Measurements from ENCODE around the gene GREB1.

The GREB1 gene

DNA sequence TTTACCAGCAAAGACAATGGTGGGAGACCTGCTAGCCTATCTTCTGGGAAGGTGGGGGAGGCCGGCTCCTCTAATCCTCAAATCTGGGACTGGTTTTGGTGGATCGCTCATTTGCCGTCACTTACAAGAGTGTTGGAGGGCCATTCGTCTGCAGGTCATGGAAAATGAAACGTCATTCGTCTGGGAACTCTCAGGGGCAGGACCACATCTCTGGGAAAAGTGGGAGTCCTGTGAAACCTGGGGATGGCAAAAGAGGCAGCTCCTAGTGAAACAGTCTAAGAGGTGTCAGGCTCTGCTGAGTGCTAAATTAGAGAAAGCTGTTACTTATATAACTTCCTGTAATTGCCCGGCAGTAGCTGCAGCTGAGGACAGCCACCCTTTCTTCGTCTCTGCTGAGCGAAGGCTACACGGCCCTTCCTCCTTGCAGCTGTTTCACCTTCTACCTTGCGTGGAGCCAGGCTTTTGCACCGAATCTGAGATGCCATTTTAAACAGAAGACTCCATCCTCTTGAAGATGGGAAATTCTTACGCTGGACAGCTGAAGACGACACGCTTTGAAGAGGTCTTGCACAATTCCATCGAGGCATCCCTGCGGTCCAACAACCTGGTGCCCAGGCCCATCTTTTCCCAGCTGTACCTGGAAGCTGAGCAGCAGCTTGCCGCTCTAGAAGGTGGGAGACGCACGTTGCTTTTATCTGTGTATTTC is 22.4 kb downstream of the GREB1 start:
- TF ChIP-seq, protein P1, sequence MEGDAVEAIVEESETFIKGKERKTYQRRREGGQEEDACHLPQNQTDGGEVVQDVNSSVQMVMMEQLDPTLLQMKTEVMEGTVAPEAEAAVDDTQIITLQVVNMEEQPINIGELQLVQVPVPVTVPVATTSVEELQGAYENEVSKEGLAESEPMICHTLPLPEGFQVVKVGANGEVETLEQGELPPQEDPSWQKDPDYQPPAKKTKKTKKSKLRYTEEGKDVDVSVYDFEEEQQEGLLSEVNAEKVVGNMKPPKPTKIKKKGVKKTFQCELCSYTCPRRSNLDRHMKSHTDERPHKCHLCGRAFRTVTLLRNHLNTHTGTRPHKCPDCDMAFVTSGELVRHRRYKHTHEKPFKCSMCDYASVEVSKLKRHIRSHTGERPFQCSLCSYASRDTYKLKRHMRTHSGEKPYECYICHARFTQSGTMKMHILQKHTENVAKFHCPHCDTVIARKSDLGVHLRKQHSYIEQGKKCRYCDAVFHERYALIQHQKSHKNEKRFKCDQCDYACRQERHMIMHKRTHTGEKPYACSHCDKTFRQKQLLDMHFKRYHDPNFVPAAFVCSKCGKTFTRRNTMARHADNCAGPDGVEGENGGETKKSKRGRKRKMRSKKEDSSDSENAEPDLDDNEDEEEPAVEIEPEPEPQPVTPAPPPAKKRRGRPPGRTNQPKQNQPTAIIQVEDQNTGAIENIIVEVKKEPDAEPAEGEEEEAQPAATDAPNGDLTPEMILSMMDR (conservative IDR thresholded peaks at IDR 0.05; ENCODE audit: control insufficient read depth, insufficient read depth, low read depth, low read length) = no peak
- DNase-seq (ENCODE audit: low read depth) = no peak
- no peak overlapping the region for H3K4me3 ChIP-seq (ENCODE audit: control insufficient read depth, low read depth, low read length)

DNA sequence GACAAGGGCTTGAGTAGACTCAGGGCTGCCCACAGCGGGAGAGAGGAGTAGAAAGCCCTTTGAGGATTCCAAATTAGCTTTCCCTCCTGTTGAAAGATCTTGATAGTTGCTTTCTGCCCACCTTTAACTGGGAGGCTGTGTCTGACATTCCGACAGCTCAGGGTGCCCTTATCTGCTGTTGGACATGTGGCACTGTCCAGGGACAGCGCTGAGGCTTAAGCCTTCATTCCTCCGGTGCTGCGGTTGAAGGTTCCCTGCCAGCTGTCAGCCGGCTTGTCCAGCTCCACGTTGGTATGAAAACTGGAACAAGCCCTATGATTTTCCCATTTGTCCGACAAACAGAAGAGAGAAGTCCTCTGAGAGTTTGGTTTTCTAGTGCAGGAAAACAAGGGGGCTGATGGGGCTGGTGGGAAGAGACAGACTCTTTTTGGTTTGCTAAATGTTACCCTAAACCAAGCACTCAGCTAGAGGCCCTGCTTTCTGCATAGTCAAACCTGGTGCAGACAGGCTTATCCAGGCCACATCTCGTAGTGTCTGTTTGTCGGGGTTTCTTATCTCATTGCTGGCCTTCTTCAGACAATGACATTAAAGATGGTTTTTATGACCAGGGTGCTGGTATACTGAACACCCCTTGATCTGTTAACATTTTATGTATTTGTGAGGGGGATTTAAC is 24.5 kb downstream of the GREB1 start:
- no peak for DNase-seq (ENCODE audit: low read depth)
- H3K4me3 ChIP-seq (ENCODE audit: control insufficient read depth, low read depth, low read length) = no peak overlapping the region

DNA sequence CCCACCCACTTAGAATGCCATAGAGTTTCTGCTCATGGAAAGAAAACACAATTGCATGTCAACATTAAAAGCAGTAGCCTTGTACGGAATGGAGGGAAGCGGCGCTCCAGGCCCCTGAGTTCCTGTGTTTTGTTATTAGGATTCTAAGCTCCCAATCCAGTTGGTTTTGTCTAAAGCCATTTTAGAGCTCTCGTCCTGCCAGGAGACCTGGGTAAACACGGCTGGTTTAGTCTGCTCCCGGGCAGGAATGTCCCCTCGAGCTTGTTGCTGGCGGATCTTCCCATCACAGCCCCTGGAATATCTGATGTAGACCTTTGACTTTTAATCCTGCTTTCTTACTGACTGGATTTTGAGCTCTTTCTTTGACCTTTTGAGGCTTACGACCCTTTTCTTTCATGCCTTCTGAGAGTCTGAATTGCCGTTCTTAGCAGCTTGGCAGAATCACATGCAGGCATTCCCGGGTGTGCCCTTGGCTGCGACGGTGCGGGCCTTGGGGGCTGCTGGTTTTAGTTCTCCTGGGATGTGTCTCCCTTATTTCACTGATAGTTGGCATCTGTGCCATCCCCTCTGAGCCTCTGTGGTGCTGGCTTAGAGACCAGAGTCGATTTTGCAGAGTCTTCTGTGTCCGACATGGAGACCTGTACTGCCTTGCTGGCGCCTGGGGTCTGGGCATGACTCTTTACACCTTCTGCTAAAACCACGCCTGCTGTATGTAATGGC is 25.4 kb downstream of the GREB1 start:
- TF ChIP-seq, protein P1 (conservative IDR thresholded peaks at IDR 0.05; ENCODE audit: control insufficient read depth, insufficient read depth, low read depth, low read length) = no peak
- no peak for DNase-seq (ENCODE audit: low read depth)
- no peak overlapping the region for H3K4me3 ChIP-seq (ENCODE audit: control insufficient read depth, low read depth, low read length)

More for the DNA sequence above, 24.5 kb downstream of the GREB1 start:
- TF ChIP-seq, protein P1 (conservative IDR thresholded peaks at IDR 0.05; ENCODE audit: control insufficient read depth, insufficient read depth, low read depth, low read length) = no peak

DNA sequence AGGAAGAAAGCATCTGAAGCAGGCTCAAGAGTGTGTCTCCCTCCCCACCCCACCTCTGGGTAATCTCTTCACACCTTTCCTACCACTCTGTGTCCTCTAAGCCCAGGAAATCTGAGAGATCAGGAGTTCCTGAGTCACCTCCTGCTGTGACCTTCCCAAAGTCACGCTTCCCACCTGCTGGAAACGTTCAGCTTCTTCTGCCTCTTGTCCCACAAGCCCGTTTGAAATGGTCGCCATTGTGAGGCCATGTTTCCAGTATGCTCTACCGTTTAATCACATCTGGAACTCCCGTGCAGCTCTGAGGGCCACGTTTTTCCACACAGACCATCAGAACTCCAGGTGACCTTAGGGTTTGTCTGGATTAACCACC is 25.9 kb downstream of the GREB1 start:
- TF ChIP-seq, protein P1 (conservative IDR thresholded peaks at IDR 0.05; ENCODE audit: control insufficient read depth, insufficient read depth, low read depth, low read length) = no peak
- DNase-seq (ENCODE audit: low read depth) = no peak
- no peak overlapping the region for H3K4me3 ChIP-seq (ENCODE audit: control insufficient read depth, low read depth, low read length)

DNA sequence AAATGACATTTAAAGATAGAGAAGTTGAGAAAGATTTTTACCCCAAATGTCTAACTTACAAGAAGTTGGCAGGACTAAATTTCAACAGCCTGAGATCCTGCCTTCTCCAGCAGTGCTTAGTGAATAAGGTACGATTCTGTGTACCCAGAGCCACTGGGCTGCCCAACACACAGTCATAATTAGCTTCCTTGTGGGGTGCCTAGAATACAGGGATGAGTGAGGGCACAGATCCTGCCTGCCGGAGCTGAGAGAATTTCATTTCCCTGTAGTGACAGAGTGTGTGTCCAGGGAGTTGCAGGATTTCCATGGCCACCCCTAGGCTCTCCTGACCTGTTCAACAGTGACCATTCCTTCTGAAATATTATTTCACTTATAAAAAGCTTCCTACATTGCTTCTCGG is 27.0 kb downstream of the GREB1 start:
- TF ChIP-seq, protein P1 (conservative IDR thresholded peaks at IDR 0.05; ENCODE audit: control insufficient read depth, insufficient read depth, low read depth, low read length) = no peak
- no peak overlapping the region for H3K4me3 ChIP-seq (ENCODE audit: control insufficient read depth, low read depth, low read length)
- DNase-seq (ENCODE audit: low read depth) = no peak

DNA sequence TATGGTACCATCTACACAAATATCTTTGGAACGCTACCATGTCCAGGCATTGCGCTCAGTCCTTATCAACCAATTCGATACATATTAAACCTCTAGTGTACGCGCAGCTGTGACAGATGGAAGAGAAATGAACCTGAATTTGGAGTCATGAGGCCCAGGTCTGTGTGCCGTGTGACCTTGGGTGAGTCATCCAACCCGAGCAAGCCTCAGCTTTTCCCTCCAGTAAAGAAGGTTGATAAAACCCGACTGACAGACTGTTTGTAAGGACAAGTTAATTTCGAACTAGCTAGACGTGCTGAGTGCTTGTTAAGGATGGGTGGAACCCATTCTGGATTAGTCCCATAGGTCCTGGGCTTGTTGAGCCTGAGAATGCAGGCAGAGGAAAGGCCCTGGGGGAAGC is 28.2 kb downstream of the GREB1 start:
- no peak overlapping the region for H3K4me3 ChIP-seq (ENCODE audit: control insufficient read depth, low read depth, low read length)
- DNase-seq (ENCODE audit: low read depth) = no peak
- TF ChIP-seq, protein P1 (conservative IDR thresholded peaks at IDR 0.05; ENCODE audit: control insufficient read depth, insufficient read depth, low read depth, low read length) = no peak
